HG03575 (cell line): ENCODE measurements around the gene TRMT1L.
"Not testable (repeated sequence)": the region's sequence is repeated elsewhere in the genome, so short reads cannot be mapped to it uniquely, and the experiment has no call there.

Source experiments
- ATAC-seq: cut with Tn5 transposase; IDR thresholded peaks from one replicate; pipeline ENCODE4 v1.9.1; 2021; ENCODE audit not compliant: unreplicated experiment, insufficient number of reproducible peaks, low FRiP score; ENCODE audit errors: extremely low read depth

TRMT1L gene

GRCh38 chr1:185156854-185157598, at the start of gene TRMT1L, which contains the start of gene SWT1:
Gene TRMT1L (minus strand): TSS chr1:185156953. CDS start chr1:185156712, 241 bp downstream.
Gene SWT1 (plus strand): TSS chr1:185157167. CDS start chr1:185160842, 3,675 bp downstream.
- peak; percentile 93 for ATAC-seq

- ATAC-seq: no peak
Measured at GRCh38 chr1:185200889-185201288, 44.1 kb upstream of the TRMT1L start.

GRCh38 chr1:185198712-185199111, 42.0 kb upstream of the TRMT1L start:
- not testable (repeated sequence) for ATAC-seq

- ATAC-seq: no peak
Measured at GRCh38 chr1:185193756-185194155, 37.0 kb upstream of the TRMT1L start.

- peak; percentile 63 for ATAC-seq
Measured at GRCh38 chr1:185170291-185170848, 13.6 kb upstream of the TRMT1L start.

- no peak for ATAC-seq
Measured at GRCh38 chr1:185166106-185166505, 9.4 kb upstream of the TRMT1L start.

- ATAC-seq: no peak
Measured at GRCh38 chr1:185162491-185162890, 5.7 kb upstream of the TRMT1L start.

- ATAC-seq: no peak
Measured at GRCh38 chr1:185159966-185160365, 3.2 kb upstream of the TRMT1L start.

- no peak for ATAC-seq
Measured at GRCh38 chr1:185158800-185159199, 2.0 kb upstream of the TRMT1L start.

- no peak for ATAC-seq
Measured at GRCh38 chr1:185157599-185158412, 1.1 kb upstream of the TRMT1L start.

- ATAC-seq: peak; percentile 4
Measured at GRCh38 chr1:185156288-185156853, 382 bp downstream of the TRMT1L start.

- ATAC-seq: no peak
Measured at GRCh38 chr1:185155600-185156287, 1.0 kb downstream of the TRMT1L start.

GRCh38 chr1:185154912-185155513, 1.7 kb downstream of the TRMT1L start:
- ATAC-seq: no peak

- ATAC-seq: no peak
Measured at GRCh38 chr1:185152187-185152767, 4.5 kb downstream of the TRMT1L start.

- no peak for ATAC-seq
Measured at GRCh38 chr1:185151215-185151614, 5.5 kb downstream of the TRMT1L start.

GRCh38 chr1:185144233-185144632, 12.5 kb downstream of the TRMT1L start:
- no peak for ATAC-seq

- no peak for ATAC-seq
Measured at GRCh38 chr1:185139246-185139645, 17.5 kb downstream of the TRMT1L start.

GRCh38 chr1:185137896-185138545, 18.7 kb downstream of the TRMT1L start:
- no peak for ATAC-seq
